Measurements from ENCODE around the gene HOXA5.

HOXA5 gene

GRCh38 chr7:27091941-27092818 is 51.3 kb downstream of the HOXA5 start:
- no peak for DNase-seq

GRCh38 chr7:27091105-27091504 is 52.4 kb downstream of the HOXA5 start:
- DNase-seq, result no peak
